A549 (cell line): ENCODE data around the gene SERPIND1. TPM values are rescaled to one million over a fixed set of nuclear protein-coding genes. Genes with fewer than 3 reads are reported as not detected.

Experiments used
- ATAC-seq, 2 experiments: fragments of 200-7000 bp in 1 of 2; fragments of >200 bp in 1 of 2; cut with Nextera tagmentation in 1 of 2; cut with Tn5 transposase in 1 of 2; 3 replicates each; pipeline versions ENCODE4 v1.8.0 to v1.9.1; 2018 to 2020; ENCODE audit warnings: mild to moderate bottlenecking in 1 of 2, moderate library complexity in 1 of 2
- CTCF ChIA-PET: fragments of 300-600 bp; sonication (Branson Sonifier 250); formaldehyde crosslinking; extraction: SDS; loops from one replicate; lab custom pipeline; 2021; ENCODE audit warnings: antibody characterized with exemption, inconsistent platforms; lab: Yijun Ruan, JAX
- POLR2A ChIA-PET: fragments of 350-600 bp; formaldehyde crosslinking; extraction: SDS; loops from one replicate; lab custom pipeline; 2021; ENCODE audit warnings: antibody characterized with exemption, inconsistent platforms; lab: Yijun Ruan, JAX
- DNase-seq, 2 experiments: peaks; one replicate each; pipeline versions ENCODE4 v3.0.0 to v3.0.0-alpha.2; 2011 to 2016; ENCODE audit warnings: low read depth in 1 of 2, low spot score in 1 of 2
- FAIRE-seq: peaks from 2 replicates; lab custom pipeline; 2011; peaks lifted over from hg19 to GRCh38; lab: Jason Lieb, UNC
- H3K27ac ChIP-seq, 2 experiments: fragments of >200 bp; sonication (Bioruptor Twin); formaldehyde crosslinking; 3 replicates each; pipeline ENCODE4 v1.5.1; 2016 to 2017
- H3K4me1 ChIP-seq: fragments of >200 bp; sonication (Bioruptor Twin); formaldehyde crosslinking; 3 replicates; pipeline ENCODE4 v1.6.1; 2016
- H3K4me2 ChIP-seq: fragments of >200 bp; sonication (Bioruptor Twin); formaldehyde crosslinking; 3 replicates; pipeline ENCODE4 v1.6.1; 2016
- H3K4me3 ChIP-seq: fragments of >200 bp; sonication (Bioruptor Twin); formaldehyde crosslinking; 3 replicates; pipeline ENCODE4 v1.5.1; 2016
- H3K9me3 ChIP-seq: fragments of >200 bp; sonication (Bioruptor Twin); formaldehyde crosslinking; 3 replicates; pipeline ENCODE4 v1.6.1; 2016
- CBX2 ChIP-seq: fragments of 200-600 bp; sonication (generic); IDR thresholded peaks from 2 replicates; pipeline ENCODE4 v1.6.1; 2016; ENCODE audit warnings: low read depth, mild to moderate bottlenecking, borderline replicate concordance
- CBX8 ChIP-seq: fragments of 200-600 bp; sonication (generic); IDR thresholded peaks from 2 replicates; pipeline ENCODE4 v1.6.1; 2016
- CEBPB ChIP-seq, 2 experiments: fragments of >200 bp in 1 of 2; sonication (Bioruptor Twin) in 1 of 2; formaldehyde crosslinking in 1 of 2; IDR thresholded peaks; 2 replicates each; pipeline ENCODE4 v1.6.1; 2012 to 2016
- CHD2 ChIP-seq: fragments of 150-350 bp; IDR thresholded peaks from 2 replicates; pipeline ENCODE4 v1.6.1; 2014; ENCODE audit warnings: low read length; ENCODE audit not compliant: partially characterized antibody
- EP300 ChIP-seq, 2 experiments: fragments of >200 bp; sonication (Bioruptor Twin); formaldehyde crosslinking; IDR thresholded peaks; 2 replicates in 1 of 2; 3 replicates in 1 of 2; pipeline ENCODE4 v1.6.1; 2016 to 2017
- ESRRA ChIP-seq: fragments of 150-350 bp; IDR thresholded peaks from 2 replicates; pipeline ENCODE4 v1.6.1; 2014; ENCODE audit warnings: mild to moderate bottlenecking, low read length, borderline replicate concordance
- FOXS1 ChIP-seq: fragments of 250-450 bp; sonication (Bioruptor Pico); IDR thresholded peaks from 2 replicates; pipeline ENCODE4 v1.5.0; 2020; ENCODE audit warnings: mild to moderate bottlenecking, moderate library complexity
- HES2 ChIP-seq: fragments of >200 bp; sonication (Bioruptor Twin); formaldehyde crosslinking; IDR thresholded peaks from 2 replicates; pipeline ENCODE4 v1.6.1; 2016
- HEYL ChIP-seq: fragments of 250-450 bp; sonication (Bioruptor Pico); IDR thresholded peaks from 2 replicates; pipeline ENCODE4 v1.8.0; 2021; ENCODE audit warnings: mild to moderate bottlenecking, moderate library complexity
- HOXB5 ChIP-seq: fragments of 250-450 bp; sonication (Bioruptor Pico); IDR thresholded peaks from 2 replicates; pipeline ENCODE4 v1.5.0; 2020; ENCODE audit warnings: mild to moderate bottlenecking, moderate library complexity
- JUN ChIP-seq, 2 experiments: fragments of >200 bp; sonication (Bioruptor Twin); formaldehyde crosslinking; IDR thresholded peaks; 2 replicates in 1 of 2; 3 replicates in 1 of 2; pipeline ENCODE4 v1.6.1; 2016 to 2017
- JUNB ChIP-seq: fragments of >200 bp; sonication (Bioruptor Twin); formaldehyde crosslinking; IDR thresholded peaks from 2 replicates; pipeline ENCODE4 v1.6.1; 2016
- MAZ ChIP-seq: fragments of 150-350 bp; IDR thresholded peaks from 2 replicates; pipeline ENCODE4 v1.6.1; 2014; ENCODE audit warnings: antibody characterized with exemption, low read depth, low read length, borderline replicate concordance
- MYC ChIP-seq: IDR thresholded peaks from 2 replicates; pipeline ENCODE4 v1.6.1; 2012; ENCODE audit warnings: mild to moderate bottlenecking, inconsistent platforms, low read length, improper control_type of control experiment, borderline replicate concordance
- NFE2L2 ChIP-seq: fragments of 150-350 bp; conservative IDR thresholded peaks from 2 replicates; pipeline ENCODE4 v1.6.1; 2014; ENCODE audit warnings: low read length
- PBX3 ChIP-seq: IDR thresholded peaks from 2 replicates; pipeline ENCODE4 v1.6.1; 2012
- POLR2AphosphoS2 ChIP-seq: conservative IDR thresholded peaks from 2 replicates; pipeline ENCODE4 v1.6.1; 2012; ENCODE audit warnings: low read length, improper control_type of control experiment, inconsistent platforms
- REST ChIP-seq: fragments of 200-600 bp; sonication (generic); IDR thresholded peaks from 2 replicates; pipeline ENCODE4 v1.6.1; 2016; ENCODE audit warnings: antibody characterized with exemption, mild to moderate bottlenecking, moderate library complexity
- TFCP2L1 ChIP-seq: fragments of 250-450 bp; sonication (Bioruptor Pico); IDR thresholded peaks from 2 replicates; pipeline ENCODE4 v1.5.0; 2021; ENCODE audit warnings: mild to moderate bottlenecking
- ZFP36 ChIP-seq: fragments of 450-650 bp; IDR thresholded peaks from 2 replicates; pipeline ENCODE4 v1.6.1; 2014; ENCODE audit warnings: borderline replicate concordance; ENCODE audit not compliant: partially characterized antibody
- ZNF302 ChIP-seq: fragments of 250-450 bp; sonication (Bioruptor Pico); IDR thresholded peaks from 2 replicates; pipeline ENCODE4 v1.9.0; 2021; ENCODE audit warnings: inconsistent platforms, mild to moderate bottlenecking, moderate library complexity
- WGBS: methylation state at CpG from one replicate; pipeline ENCODE4 v1.1.6; 2017; ENCODE audit errors: missing lambda C conversion rate; 5-methylcytosine and 5-hydroxymethylcytosine counted together
- polyA plus RNA-seq, 4 experiments: library from polyadenylated mRNA; depleted of rRNA in 3 of 4; stranded (reverse); fragments of >200 nt; fragmentation: RNase III in 1 of 4; extraction: RNeasy Plus Mini Kit Qiagen cat#74134 plus additional on column Dnase treatment in 1 of 4; gene quantifications; 2 replicates in 3 of 4; 3 replicates in 1 of 4; pipeline ENCODE4 v1.2.3, GENCODE V29; 2011 to 2017

Gene SERPIND1
- polyA plus RNA-seq, 2 of the 4 experiments (the other 2 are of a cell fraction), result not detected

DNA sequence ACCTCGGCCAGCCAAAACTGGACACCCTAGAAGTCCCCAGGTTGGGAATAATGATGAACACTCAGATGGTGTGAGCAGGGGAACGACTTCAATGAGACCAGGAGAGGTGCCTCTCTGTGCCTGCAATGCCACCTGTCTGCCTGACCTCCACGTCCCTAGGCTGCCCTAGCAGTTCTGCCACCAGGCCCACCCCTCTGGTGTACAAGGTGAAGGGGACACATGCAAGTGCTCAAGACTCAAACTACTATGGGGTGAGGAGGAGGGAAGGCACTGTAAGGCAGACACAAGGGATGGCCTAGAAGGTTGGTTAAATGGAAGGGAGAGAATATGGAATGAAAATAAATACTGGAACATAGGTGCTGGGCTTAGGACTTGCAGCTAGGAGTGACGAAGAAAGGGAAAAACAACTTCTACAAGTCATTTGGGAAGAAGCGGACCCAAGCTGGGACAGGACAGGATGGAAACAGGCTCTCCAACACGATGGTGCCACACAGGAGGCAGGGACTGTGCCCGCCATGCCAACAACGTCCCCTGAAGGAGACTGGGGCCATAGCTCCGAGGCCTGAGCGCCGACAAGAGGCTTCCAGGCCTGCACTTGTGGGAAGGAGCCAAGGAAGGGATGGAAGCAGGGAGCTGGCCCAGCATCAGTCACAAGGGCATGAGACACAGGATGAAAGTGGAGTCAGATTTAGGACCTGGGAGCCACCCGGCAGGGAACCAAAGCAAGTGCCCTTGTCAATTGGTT is 18.5 kb downstream of the SERPIND1 start:
- Histone ChIP-seq H3K27ac (no peak overlapping the region), H3K4me2 (no peak overlapping the region), H3K4me1 (peaks cover 5% of the 10 kb centered on the region; the same call in 2 of the 3 replicates), H3K4me3 (no peak overlapping the region), H3K9me3 (no peaks in the 10 kb centered on the region)
- TF ChIP-seq CBX2 (no peak), ESRRA (no peak), JUNB (no peak), FOXS1 (no peak), EP300 (IDR thresholded peaks at IDR 0.05) (no peak), HES2 (no peak), TFCP2L1 (no peak), PBX3 (no peak), HOXB5 (CRISPR knock-in tag) (no peak), MAZ (no peak), CHD2 (no peak), HEYL (CRISPR knock-in tag) (no peak)
- no peak for ATAC-seq
- POLR2A ChIA-PET, result no interaction called here
- CTCF ChIA-PET, result interaction anchor here (2.5 to 4.3 kb wide), 2 partner anchors 8 to 12 kb away, joined by 14 to 25 read pairs; no protein-coding TSS in a partner anchor
- FAIRE-seq, result no peak
- WGBS, result 89% methylated on average over 11 of the region's 12 CpGs
- DNase-seq, result no peak

DNA sequence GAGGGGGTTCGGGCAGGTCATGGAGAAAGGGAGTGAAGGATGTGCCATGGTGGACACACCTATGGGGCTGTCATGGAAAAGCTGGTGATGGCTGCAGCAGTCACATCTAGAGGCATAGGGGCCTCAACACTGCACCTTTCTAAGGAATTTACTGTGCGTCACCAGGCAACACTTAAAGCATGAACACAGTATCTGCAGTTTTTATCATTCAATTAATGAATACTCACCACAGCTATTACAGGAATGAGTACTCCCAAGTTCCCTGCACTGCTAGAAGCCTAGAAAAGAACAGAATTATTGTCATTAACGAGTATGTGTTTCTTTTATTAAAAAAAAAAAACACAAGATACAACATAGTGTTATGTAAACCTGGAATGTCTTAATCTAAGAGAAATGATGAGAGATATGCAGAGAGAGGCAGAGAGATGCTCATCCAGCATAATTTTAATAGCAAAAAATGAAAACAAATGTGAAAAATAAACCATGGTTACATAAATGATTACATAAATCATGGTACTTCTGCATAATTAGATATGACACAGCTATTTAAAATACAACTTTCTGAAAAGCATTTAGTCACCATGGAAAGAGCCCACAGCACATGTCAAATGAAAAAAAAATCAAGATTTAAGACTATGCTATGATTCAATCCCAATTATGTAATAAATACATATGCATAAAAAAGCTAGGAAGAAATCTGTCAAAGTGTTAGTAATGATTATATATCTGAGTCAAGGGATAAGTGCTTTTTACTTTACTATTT is 19.2 kb downstream of the SERPIND1 start:
- Histone ChIP-seq H3K4me1 (peaks cover 5% of the 10 kb centered on the region; the same call in 2 of the 3 replicates), H3K9me3 (no peaks in the 10 kb centered on the region), H3K4me3 (no peak overlapping the region), H3K27ac (no peak overlapping the region), H3K4me2 (no peak overlapping the region)
- POLR2A ChIA-PET, result no interaction called here
- CTCF ChIA-PET, result interaction anchor here (1.3 to 4.3 kb wide), 3 partner anchors 9 to 11 kb away, joined by 3 to 25 read pairs (median 14); no protein-coding TSS in a partner anchor
- no peak for DNase-seq
- 89% methylated on average over 3 of the region's 3 CpGs for WGBS
- ATAC-seq, result no peak
- TF ChIP-seq REST (no peak), CBX8 (no peak), CEBPB (IDR thresholded peaks at IDR 0.05) (no peak), JUN (IDR thresholded peaks at IDR 0.05) (no peak), POLR2AphosphoS2 (no peak), MYC (no peak), EP300 (IDR thresholded peaks at IDR 0.05) (no peak), ZNF302 (no peak), ZFP36 (no peak), NFE2L2 (no peak)
- FAIRE-seq, result no peak
